ENCODE results near the gene KLHL6. TPM values are rescaled to one million over a fixed set of nuclear protein-coding genes. Genes with fewer than 3 reads are reported as not detected.

KLHL6 gene
- polyA plus RNA-seq, 1 of the 3 experiments (the other 2 are of a cell fraction): not detected

DNA sequence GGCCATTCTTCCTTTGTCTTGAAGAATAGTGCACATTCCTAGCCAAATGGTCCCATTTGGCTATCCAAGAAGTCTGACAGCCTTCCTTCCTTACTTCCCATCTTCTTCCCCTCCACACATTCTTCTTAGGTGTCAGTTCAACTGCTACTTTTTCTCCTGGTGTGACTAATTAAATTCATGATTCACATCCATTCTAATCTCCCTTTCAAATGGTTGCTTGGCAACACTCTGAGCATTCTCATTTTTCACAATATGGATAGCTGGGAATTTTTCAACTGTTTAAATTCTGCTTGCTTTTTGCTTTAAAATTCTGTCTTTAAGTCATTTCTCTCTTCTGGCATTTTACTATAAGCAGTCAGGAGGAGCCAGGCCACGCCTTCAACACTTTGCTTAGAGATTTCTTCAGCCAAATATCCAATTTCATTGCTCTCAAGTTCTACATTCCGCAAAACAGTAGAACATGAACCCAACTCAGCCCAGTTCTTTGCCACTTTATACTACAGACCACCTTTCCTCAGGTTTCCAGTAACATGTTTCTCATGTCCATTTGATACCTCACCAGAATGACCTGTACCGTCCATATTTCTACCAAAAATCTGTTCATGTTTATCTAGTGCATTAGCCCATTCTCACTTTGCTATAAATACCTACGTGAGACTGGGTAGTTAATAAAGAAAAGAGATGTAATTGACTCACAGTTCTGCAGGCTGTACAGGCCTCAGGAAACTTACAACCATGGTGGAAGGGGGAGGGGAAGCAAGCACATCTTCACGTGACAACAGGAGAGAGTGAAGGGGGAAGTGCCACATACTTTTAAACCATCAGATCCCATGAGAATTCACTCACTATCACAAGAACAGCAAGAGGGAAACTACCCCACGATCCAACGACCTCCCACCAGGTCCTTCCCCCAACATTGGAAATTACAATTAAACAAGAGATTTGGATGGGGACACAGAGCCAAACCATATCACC is 95.1 kb downstream of the KLHL6 start:
- no peaks in the 10 kb centered on the region for H3K79me2 ChIP-seq (ENCODE audit: insufficient read depth)
- no peaks in the 10 kb centered on the region for H4K20me1 ChIP-seq (ENCODE audit: insufficient read depth)
- ChIA-PET CTCF (no interaction called here), POLR2A (no interaction called here)
- no peak overlapping the region for H2AFZ ChIP-seq (ENCODE audit: low read depth)
- no peaks in the 10 kb centered on the region for H3K4me1 ChIP-seq (ENCODE audit: control insufficient read depth in 1 of 2, insufficient read depth in 2 of 2, low read depth in 1 of 2, low read length in 1 of 2)
- DNase-seq: no peak
- no peaks in the 10 kb centered on the region for H3K9me3 ChIP-seq
- no peak overlapping the region for H3K4me2 ChIP-seq
- H3K4me3 ChIP-seq (ENCODE audit: low read depth in 2 of 2, low read length in 1 of 2): no peak overlapping the region
- H3K9me2 ChIP-seq: no peaks in the 10 kb centered on the region
- peaks cover 4 to 5% of the 10 kb centered on the region in 2 experiments for H3K36me3 ChIP-seq (replicated peaks in 1 of 2; ENCODE audit: control insufficient read depth in 1 of 2, insufficient read depth in 2 of 2, low read length in 1 of 2)
- WGBS (ENCODE audit: low lambda C conversion rate): 78% methylated on average over 7 of the region's 7 CpGs
- TF ChIP-seq RCOR1 (IDR thresholded peaks at IDR 0.05; ENCODE audit: low read length) (no peak), REST (IDR thresholded peaks at IDR 0.05; ENCODE audit: low read depth, low read length) (no peak), MEF2A (IDR thresholded peaks at IDR 0.05; ENCODE audit: borderline replicate concordance, low read depth) (no peak), YY1 (IDR thresholded peaks at IDR 0.05; ENCODE audit: low read depth) (no peak), GABPA (IDR thresholded peaks at IDR 0.05; ENCODE audit: low read depth) (no peak), GATA2 (CRISPR knock-in tag; IDR thresholded peaks at IDR 0.05) (no peak), RAD21 (IDR thresholded peaks at IDR 0.05; ENCODE audit: low read length) (no peak), NRF1 (IDR thresholded peaks at IDR 0.05; ENCODE audit: low read depth, low read length) (no peak), SIN3A (IDR thresholded peaks at IDR 0.05; ENCODE audit: borderline replicate concordance, low read depth, low read length) (no peak), NFIC (IDR thresholded peaks at IDR 0.05; ENCODE audit: borderline replicate concordance) (no peak), USF2 (IDR thresholded peaks at IDR 0.05; ENCODE audit: borderline replicate concordance, low read depth, low read length) (no peak), CHD2 (IDR thresholded peaks at IDR 0.05; ENCODE audit: low read length, partially characterized antibody) (no peak), RFX5 (IDR thresholded peaks at IDR 0.05; ENCODE audit: low read length) (no peak), EP300 (IDR thresholded peaks at IDR 0.05; ENCODE audit: borderline replicate concordance in 1 of 2, low read depth in 1 of 2, low read length in 1 of 2) (no peak), ELF1 (IDR thresholded peaks at IDR 0.05) (no peak), RXRA (IDR thresholded peaks at IDR 0.05; ENCODE audit: borderline replicate concordance, low read depth) (no peak), POLR2AphosphoS5 (IDR thresholded peaks at IDR 0.05; ENCODE audit: low read depth, low read length) (no peak), FOXM1 (IDR thresholded peaks at IDR 0.05; ENCODE audit: low read depth) (no peak)
- TF ChIP-seq, protein P1, sequence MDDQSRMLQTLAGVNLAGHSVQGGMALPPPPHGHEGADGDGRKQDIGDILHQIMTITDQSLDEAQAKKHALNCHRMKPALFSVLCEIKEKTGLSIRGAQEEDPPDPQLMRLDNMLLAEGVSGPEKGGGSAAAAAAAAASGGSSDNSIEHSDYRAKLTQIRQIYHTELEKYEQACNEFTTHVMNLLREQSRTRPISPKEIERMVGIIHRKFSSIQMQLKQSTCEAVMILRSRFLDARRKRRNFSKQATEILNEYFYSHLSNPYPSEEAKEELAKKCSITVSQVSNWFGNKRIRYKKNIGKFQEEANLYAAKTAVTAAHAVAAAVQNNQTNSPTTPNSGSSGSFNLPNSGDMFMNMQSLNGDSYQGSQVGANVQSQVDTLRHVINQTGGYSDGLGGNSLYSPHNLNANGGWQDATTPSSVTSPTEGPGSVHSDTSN (IDR thresholded peaks at IDR 0.05): no peak
- peaks cover 3% of the 10 kb centered on the region for H3F3A ChIP-seq (replicated peaks; ENCODE audit: insufficient read depth)
- H3K9ac ChIP-seq: no peak overlapping the region
- no peaks in the 10 kb centered on the region; the same call in 1 of the 2 replicates for H3K27me3 ChIP-seq (ENCODE audit: insufficient read depth)
- H3K27ac ChIP-seq (ENCODE audit: low read depth in 2 of 2, low read length in 1 of 2): no peak overlapping the region

Data from SK-N-SH (cell line).